Esophagus (tissue), 2 donors: ENCODE results near the gene SYT3. TPM values are rescaled to one million over a fixed set of nuclear protein-coding genes. Genes with fewer than 3 reads are reported as not detected.
"Not testable (repeated sequence)": the region's sequence is repeated elsewhere in the genome, so short reads cannot be mapped to it uniquely, and the experiment has no call there.

Experiments
- H3K27ac ChIP-seq, 2 donors: one replicate each; pipeline ENCODE4 v1.5.1; 2013; ENCODE audit warnings: low read depth in 2 of 2, mild to moderate bottlenecking in 2 of 2, inconsistent platforms in 1 of 2, low read length in 1 of 2, moderate library complexity in 1 of 2
- H3K27me3 ChIP-seq, 2 donors: one replicate each; pipeline ENCODE4 v1.6.1; 2013; ENCODE audit warnings: low read length in 2 of 2, control low read depth in 1 of 2, mild to moderate bottlenecking in 1 of 2; ENCODE audit not compliant: insufficient read depth in 2 of 2, control insufficient read depth in 1 of 2
- H3K36me3 ChIP-seq, 2 donors: one replicate each; pipeline ENCODE4 v1.6.1; 2013; ENCODE audit warnings: low read length in 1 of 2; ENCODE audit not compliant: control insufficient read depth in 2 of 2, insufficient read depth in 2 of 2
- H3K4me1 ChIP-seq, 2 donors: one replicate each; pipeline ENCODE4 v1.6.1; 2013; ENCODE audit warnings: low read length in 1 of 2; ENCODE audit not compliant: control insufficient read depth in 2 of 2, insufficient read depth in 2 of 2
- H3K4me3 ChIP-seq, 2 donors: one replicate each; pipeline ENCODE4 v1.5.1; 2013; ENCODE audit warnings: low read length in 2 of 2, mild to moderate bottlenecking in 2 of 2, low read depth in 1 of 2, moderate library complexity in 1 of 2
- H3K9me3 ChIP-seq, 2 donors: one replicate each; pipeline ENCODE4 v1.6.1; 2013; ENCODE audit warnings: mild to moderate bottlenecking in 2 of 2, low read depth in 1 of 2, low read length in 1 of 2, moderate library complexity in 1 of 2; ENCODE audit not compliant: control insufficient read depth in 2 of 2, insufficient read depth in 1 of 2
- WGBS, 2 donors: extraction: QIAGEN DNeasy Blood & Tissue Kit; methylation state at CpG; one replicate each; pipeline ENCODE4 v1.1.7; 2013; 5-methylcytosine and 5-hydroxymethylcytosine counted together
- polyA plus RNA-seq, 2 donors: library from polyadenylated mRNA; stranded (reverse); fragments of 200-250 nt; gene quantifications; one replicate each; pipeline ENCODE4 v1.2.3, GENCODE V29; 2013
- donor health status: healthy with polysubstance abuse.
- donor health status: Bipolar disorder and iron deficiency.

The SYT3 gene
- polyA plus RNA-seq, 2 donors = 0.09 to 0.20 TPM

DNA sequence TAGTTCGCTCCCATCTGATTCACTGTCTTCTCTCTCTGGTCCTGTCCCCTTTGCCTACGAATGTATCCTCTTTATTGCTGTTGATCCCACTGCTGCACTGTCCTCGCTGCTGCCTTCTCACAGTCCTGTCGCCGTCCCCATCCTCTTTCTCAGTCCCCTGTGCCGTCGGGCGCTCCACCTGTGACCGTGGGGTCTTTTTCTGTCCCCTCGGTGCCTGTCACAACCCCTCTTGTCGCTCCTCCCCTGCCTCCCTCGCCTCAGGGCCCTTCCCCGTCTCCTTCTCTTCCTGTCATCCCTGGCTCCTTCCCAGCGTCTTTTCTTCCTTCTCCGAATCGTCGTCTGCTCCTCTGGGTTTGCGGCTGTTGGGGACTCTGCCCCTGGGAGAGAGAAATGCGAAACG is 32.3 kb downstream of the SYT3 start:
- Histone ChIP-seq H3K4me1 (no peaks in the 10 kb centered on the region), H3K4me3 (no peak overlapping the region), H3K9me3 (peaks cover 0 to 16% of the 10 kb centered on the region in 2 donors), H3K27me3 (no peaks in the 10 kb centered on the region), H3K36me3 (no peaks in the 10 kb centered on the region), H3K27ac (no peak overlapping the region)
- 74 to 77% methylated on average over 20 of the region's 20 CpGs for WGBS, 2 donors

DNA sequence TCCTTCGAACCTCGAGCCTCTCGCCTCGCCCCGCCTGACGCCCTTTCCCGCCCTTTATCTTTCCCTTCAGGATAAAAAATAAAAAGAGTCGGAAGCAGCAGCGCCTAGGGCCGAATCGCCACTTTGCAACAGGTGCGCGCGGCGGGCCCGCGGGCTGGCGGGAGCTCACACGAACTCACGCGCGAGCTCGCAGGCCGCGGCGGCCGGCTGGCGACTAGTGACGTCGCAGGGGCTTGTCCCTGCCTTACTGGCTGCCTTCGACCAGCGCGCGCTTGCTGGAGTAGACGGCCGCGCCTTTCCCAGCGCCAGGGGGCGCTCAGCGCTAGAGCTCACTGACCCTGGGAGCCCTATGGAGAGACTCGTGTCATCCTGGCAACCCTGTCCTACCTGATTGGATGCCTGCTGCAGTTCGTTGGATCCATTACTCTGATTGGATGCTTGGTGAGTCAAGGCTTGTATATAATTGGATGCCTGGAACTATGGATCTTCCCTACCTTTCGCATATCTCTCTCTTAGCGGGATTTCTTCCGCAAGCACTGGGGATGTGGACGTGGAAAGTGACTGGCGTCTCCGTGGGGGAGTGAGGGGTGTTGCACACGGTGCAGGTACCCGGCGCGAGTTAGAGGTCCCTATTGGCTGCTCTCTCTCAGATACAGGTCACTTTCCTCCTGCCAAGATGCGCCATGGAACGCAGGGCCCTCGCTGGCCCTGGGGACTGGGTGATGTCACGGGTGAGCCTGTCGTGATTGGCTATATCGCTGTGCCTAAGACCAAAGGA is 33.4 kb downstream of the SYT3 start:
- H3K4me3 ChIP-seq, H3K36me3 ChIP-seq, H3K27ac ChIP-seq, H3K4me1 ChIP-seq, H3K27me3 ChIP-seq: not testable (repeated sequence)
- 43 to 47% methylated on average over 41 to 48 of the region's 58 CpGs for WGBS, 2 donors
- peaks cover 0 to 16% of the 10 kb centered on the region in 2 donors for H3K9me3 ChIP-seq

DNA sequence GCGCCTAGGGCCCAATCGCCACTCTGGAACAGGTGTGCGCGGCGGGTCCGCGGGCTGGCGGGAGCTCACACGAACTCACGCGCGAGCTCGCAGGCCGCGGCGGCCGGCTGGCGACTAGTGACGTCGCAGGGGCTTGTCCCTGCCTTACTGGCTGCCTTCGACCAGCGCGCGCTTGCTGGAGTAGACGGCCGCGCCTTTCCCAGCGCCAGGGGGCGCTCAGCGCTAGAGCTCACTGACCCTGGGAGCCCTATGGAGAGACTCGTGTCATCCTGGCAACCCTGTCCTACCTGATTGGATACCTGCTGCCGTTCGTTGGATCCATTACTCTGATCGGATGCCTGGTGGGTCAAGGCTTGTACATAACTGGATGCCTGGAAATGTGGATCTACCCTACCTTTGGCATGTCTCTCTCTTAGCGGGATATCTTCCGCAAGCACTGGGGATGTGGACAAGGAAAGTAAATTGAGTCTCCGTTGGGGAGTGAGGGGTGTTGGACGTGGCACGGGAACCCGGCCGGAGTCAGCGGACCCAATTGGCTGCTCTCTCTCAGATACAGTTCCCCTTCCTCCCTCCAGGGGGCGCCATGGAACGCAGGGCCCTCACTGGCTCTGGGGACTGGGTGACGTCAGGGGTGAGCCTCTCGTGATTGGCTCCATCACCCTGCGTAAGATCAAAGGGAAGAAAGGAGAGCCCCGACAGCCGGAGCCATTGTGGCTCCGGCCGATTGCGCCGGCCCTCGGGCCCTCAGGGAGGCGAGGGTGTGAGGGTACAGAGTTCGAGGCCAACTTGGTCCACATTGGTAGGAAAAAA is 35.2 kb downstream of the SYT3 start:
- not testable (repeated sequence) for H3K4me1 ChIP-seq, H3K4me3 ChIP-seq, H3K27me3 ChIP-seq, H3K36me3 ChIP-seq, H3K27ac ChIP-seq
- 30 to 44% methylated on average over 2 to 47 of the region's 56 CpGs for WGBS, 2 donors
- peaks cover 0 to 16% of the 10 kb centered on the region in 2 donors for H3K9me3 ChIP-seq

DNA sequence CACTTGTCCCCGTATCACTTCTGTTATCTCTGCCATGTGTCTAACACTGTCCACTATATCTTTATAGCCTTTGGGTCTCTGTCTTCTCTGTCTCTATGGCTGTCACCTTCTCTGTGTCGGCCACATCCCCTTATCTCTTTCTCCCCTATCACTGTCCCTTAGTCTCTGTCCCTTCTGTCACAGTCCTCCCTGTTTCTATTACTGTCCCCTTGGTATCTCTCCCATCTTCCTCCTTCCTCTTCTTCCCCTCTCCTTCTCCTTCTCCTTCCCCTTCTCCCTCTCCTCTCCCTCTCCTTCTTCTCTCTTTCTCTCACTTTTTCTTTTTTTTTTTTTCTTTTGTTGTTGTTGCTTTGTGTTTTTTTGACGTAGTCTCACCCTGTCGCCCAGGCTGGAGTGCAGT is 36.7 kb downstream of the SYT3 start:
- WGBS, 2 donors = 79 to 80% methylated on average over 4 of the region's 4 CpGs
- H3K36me3 ChIP-seq = no peaks in the 10 kb centered on the region
- H3K4me3 ChIP-seq = no peak overlapping the region
- peaks cover 0 to 10% of the 10 kb centered on the region in 2 donors for H3K9me3 ChIP-seq
- H3K27me3 ChIP-seq = no peaks in the 10 kb centered on the region
- H3K27ac ChIP-seq = no peak overlapping the region
- no peaks in the 10 kb centered on the region for H3K4me1 ChIP-seq

GRCh38 chr19:50602496-50602895 is 37.2 kb downstream of the SYT3 start:
- Histone ChIP-seq H3K9me3 (peaks cover 0 to 7% of the 10 kb centered on the region in 2 donors), H3K27me3 (no peaks in the 10 kb centered on the region)
- 80 to 81% methylated on average over 6 of the region's 6 CpGs for WGBS, 2 donors

GRCh38 chr19:50602089-50602422 is 37.6 kb downstream of the SYT3 start:
- Histone ChIP-seq H3K4me1 (no peaks in the 10 kb centered on the region), H3K36me3 (no peaks in the 10 kb centered on the region), H3K27me3 (no peaks in the 10 kb centered on the region), H3K4me3 (no peak overlapping the region), H3K9me3 (peaks cover 0 to 4% of the 10 kb centered on the region in 2 donors), H3K27ac (no peak overlapping the region)
- WGBS, 2 donors = 77 to 83% methylated on average over 5 of the region's 5 CpGs

More at GRCh38 chr19:50602496-50602895, 37.2 kb downstream of the SYT3 start:
- no peaks in the 10 kb centered on the region for H3K4me1 ChIP-seq
- H3K4me3 ChIP-seq = no peak overlapping the region
- H3K36me3 ChIP-seq = no peaks in the 10 kb centered on the region
- H3K27ac ChIP-seq = no peak overlapping the region

- Histone ChIP-seq H3K4me3 (no peak overlapping the region), H3K27ac (no peak overlapping the region), H3K4me1 (no peaks in the 10 kb centered on the region), H3K36me3 (no peaks in the 10 kb centered on the region), H3K27me3 (no peaks in the 10 kb centered on the region), H3K9me3 (peaks cover 0 to 2% of the 10 kb centered on the region in 2 donors)
- 67 to 75% methylated on average over 11 of the region's 11 CpGs for WGBS, 2 donors
Observed at GRCh38 chr19:50601407-50602088, 38.1 kb downstream of the SYT3 start.

GRCh38 chr19:50599427-50599826 is 40.3 kb downstream of the SYT3 start:
- 65 to 69% methylated on average over 9 of the region's 9 CpGs for WGBS, 2 donors
- Histone ChIP-seq H3K36me3 (no peaks in the 10 kb centered on the region), H3K27ac (no peak overlapping the region), H3K9me3 (no peaks in the 10 kb centered on the region), H3K4me3 (no peak overlapping the region), H3K4me1 (no peaks in the 10 kb centered on the region), H3K27me3 (no peaks in the 10 kb centered on the region)

- 63 to 68% methylated on average over 3 of the region's 3 CpGs for WGBS, 2 donors
- H3K27me3 ChIP-seq = no peaks in the 10 kb centered on the region
- no peaks in the 10 kb centered on the region for H3K4me1 ChIP-seq
- H3K27ac ChIP-seq = no peak overlapping the region
- H3K36me3 ChIP-seq = no peaks in the 10 kb centered on the region
- H3K4me3 ChIP-seq = no peak overlapping the region
- H3K9me3 ChIP-seq = no peaks in the 10 kb centered on the region
Observed at GRCh38 chr19:50590191-50590590, 49.5 kb downstream of the SYT3 start.
